Lung (tissue), 12 donors: Measurements from ENCODE around the gene SLC22A5. TPM values are rescaled to one million over a fixed set of nuclear protein-coding genes. Genes with fewer than 3 reads are reported as not detected.
A peak's percentile ranks its signal among the peaks of the same experiment; 100 is the strongest.

Source experiments
- ATAC-seq: fragments of 200-7000 bp; cut with Tn5 transposase; one replicate; pipeline ENCODE4 v1.9.1; 2020; ENCODE audit warnings: moderate number of reproducible peaks; ENCODE audit not compliant: insufficient read depth, low FRiP score
- DNase-seq, 3 donors: peaks; one replicate each; pipeline ENCODE4 v3.0.0-alpha.2; 2013 to 2017
- H3K27ac ChIP-seq, 2 donors: one replicate each; pipeline ENCODE4 v1.5.1; 2013; ENCODE audit warnings: mild to moderate bottlenecking in 2 of 2, moderate library complexity in 2 of 2, control low read depth in 1 of 2, inconsistent platforms in 1 of 2, low read depth in 1 of 2, low read length in 1 of 2
- H3K27me3 ChIP-seq, 3 donors: one replicate each; pipeline ENCODE4 v1.5.1; 2013; ENCODE audit warnings: low read length in 2 of 3; ENCODE audit not compliant: control insufficient read depth in 3 of 3, insufficient read depth in 3 of 3
- H3K36me3 ChIP-seq, 4 donors: one replicate each; pipeline ENCODE4 v1.5.1; 2013; ENCODE audit warnings: low read length in 4 of 4, mild to moderate bottlenecking in 1 of 4, moderate library complexity in 1 of 4; ENCODE audit not compliant: control insufficient read depth in 4 of 4, insufficient read depth in 4 of 4
- H3K4me1 ChIP-seq, 5 donors: one replicate each; pipeline ENCODE4 v1.5.1; 2013; ENCODE audit warnings: low read length in 5 of 5, mild to moderate bottlenecking in 2 of 5, moderate library complexity in 1 of 5; ENCODE audit not compliant: control insufficient read depth in 5 of 5, insufficient read depth in 5 of 5
- H3K4me3 ChIP-seq: one replicate; pipeline ENCODE4 v1.5.1; 2013; ENCODE audit warnings: mild to moderate bottlenecking, control low read depth, moderate library complexity
- H3K9ac ChIP-seq, 2 donors: one replicate each; pipeline ENCODE4 v1.5.1; 2013; ENCODE audit warnings: low read length in 2 of 2, control low read depth in 1 of 2; ENCODE audit not compliant: insufficient read depth in 1 of 2
- H3K9me3 ChIP-seq, 4 donors: one replicate each; pipeline ENCODE4 v1.5.1; 2013; ENCODE audit warnings: low read length in 3 of 4, mild to moderate bottlenecking in 1 of 4, moderate library complexity in 1 of 4; ENCODE audit not compliant: control insufficient read depth in 4 of 4, insufficient read depth in 3 of 4
- WGBS, 2 donors: extraction: QIAGEN DNeasy Blood & Tissue Kit; methylation state at CpG; one replicate each; pipeline ENCODE4 v1.1.7; 2013; 5-methylcytosine and 5-hydroxymethylcytosine counted together
- polyA plus RNA-seq, 2 donors: library from polyadenylated mRNA; stranded (reverse); fragments of 200-250 nt; gene quantifications; one replicate each; pipeline ENCODE4 v1.2.1, GENCODE V29; 2013
- total RNA-seq, 2 donors: library from RNA; depleted of rRNA in 1 of 2; stranded (reverse); fragments of >200 nt in 1 of 2; gene quantifications; one replicate each; pipeline ENCODE4 v1.2.1, GENCODE V29; 2014 to 2021
- TF ChIP-seq, protein P1 (sequence below): IDR thresholded peaks from 2 replicates; pipeline ENCODE4 v1.5.1; 2012; ENCODE audit warnings: mild to moderate bottlenecking; ENCODE audit errors: control extremely low read depth, extremely low read depth
- donor health status: control.
- donor health status: control.
- donor health status: Bipolar disorder and iron deficiency.
- donor health status: healthy.
- donor health status: DM: yes; HTN: yes; CAD: no.

SLC22A5 gene
- total and polyA plus RNA-seq, 4 donors = 4.6 to 12.7 (median 7.9) TPM

DNA sequence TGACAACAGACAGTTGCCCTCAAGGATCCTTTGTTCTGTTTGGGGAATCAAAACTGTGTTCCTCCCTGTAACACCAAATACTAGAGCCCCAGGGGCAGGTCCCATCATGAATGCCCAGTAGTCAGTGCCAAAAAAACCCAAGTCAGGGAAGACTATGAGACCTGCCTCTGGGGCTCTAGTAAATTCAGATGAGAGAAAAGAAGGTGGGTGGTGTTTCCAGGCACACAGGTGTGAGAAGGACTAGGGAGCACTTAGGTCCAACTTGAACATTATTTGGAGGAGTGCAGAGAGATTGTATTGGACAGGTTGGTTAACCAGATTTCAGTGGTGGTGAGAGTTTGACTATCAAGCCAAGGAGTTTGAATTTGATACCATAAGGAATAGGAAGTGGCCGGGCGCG, 52.0 kb downstream of the SLC22A5 start:
- TF ChIP-seq, protein P1, sequence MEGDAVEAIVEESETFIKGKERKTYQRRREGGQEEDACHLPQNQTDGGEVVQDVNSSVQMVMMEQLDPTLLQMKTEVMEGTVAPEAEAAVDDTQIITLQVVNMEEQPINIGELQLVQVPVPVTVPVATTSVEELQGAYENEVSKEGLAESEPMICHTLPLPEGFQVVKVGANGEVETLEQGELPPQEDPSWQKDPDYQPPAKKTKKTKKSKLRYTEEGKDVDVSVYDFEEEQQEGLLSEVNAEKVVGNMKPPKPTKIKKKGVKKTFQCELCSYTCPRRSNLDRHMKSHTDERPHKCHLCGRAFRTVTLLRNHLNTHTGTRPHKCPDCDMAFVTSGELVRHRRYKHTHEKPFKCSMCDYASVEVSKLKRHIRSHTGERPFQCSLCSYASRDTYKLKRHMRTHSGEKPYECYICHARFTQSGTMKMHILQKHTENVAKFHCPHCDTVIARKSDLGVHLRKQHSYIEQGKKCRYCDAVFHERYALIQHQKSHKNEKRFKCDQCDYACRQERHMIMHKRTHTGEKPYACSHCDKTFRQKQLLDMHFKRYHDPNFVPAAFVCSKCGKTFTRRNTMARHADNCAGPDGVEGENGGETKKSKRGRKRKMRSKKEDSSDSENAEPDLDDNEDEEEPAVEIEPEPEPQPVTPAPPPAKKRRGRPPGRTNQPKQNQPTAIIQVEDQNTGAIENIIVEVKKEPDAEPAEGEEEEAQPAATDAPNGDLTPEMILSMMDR = no peak
- H3K27me3 ChIP-seq = no peaks in the 10 kb centered on the region
- H3K27ac ChIP-seq = peak overlapping the region; percentile 70 to 78
- no peaks in the 10 kb centered on the region for H3K9me3 ChIP-seq
- no peak overlapping the region for H3K4me3 ChIP-seq
- DNase-seq = no peak
- H3K9ac ChIP-seq = peak overlapping the region in 1 of 2 donors; percentile 7
- ATAC-seq = no peak
- 65 to 86% methylated on average over 3 of the region's 3 CpGs for WGBS, 2 donors
- H3K36me3 ChIP-seq = peaks cover 0 to 10% (median 1%) of the 10 kb centered on the region in 4 donors
- peaks cover 5 to 37% (median 28%) of the 10 kb centered on the region in 5 donors for H3K4me1 ChIP-seq

DNA sequence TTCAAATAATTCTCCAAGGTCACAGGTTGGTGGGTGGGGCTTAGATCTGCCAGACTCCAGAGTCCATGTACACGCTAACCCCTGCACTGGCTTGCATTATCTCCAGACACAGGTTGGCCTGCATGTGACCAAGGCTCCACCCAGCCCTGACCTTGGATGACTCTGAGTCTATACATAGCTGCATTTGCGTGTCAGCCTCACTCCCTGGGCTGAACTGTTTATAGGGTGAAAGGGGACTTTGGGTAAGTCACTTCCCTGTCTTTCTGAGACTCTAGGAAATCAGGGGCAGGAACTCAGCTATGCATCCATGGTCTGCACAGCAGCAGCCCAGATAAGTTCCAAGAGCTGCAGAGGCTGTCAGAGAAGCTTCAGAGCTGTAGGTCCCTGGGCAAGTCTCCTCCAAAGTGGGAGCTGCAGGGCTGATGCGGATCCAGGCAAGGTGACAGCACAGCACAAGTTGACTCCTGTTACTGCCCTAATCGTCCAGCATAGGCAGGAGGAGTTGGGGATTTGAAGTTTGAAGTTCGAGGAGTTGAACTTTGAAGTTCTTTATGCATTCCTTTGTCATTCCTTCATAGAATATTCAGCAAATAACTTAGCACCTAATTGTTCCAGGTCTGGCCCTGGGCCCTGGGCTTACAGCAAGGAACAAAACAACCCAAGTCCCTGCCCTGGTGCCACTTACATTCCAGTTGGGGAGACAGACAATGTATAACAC, 53.4 kb downstream of the SLC22A5 start:
- H3K27me3 ChIP-seq = no peaks in the 10 kb centered on the region
- ATAC-seq (no peak), DNase-seq (no peak)
- peaks cover 0 to 10% (median 1%) of the 10 kb centered on the region in 4 donors for H3K36me3 ChIP-seq
- H3K9ac ChIP-seq = no peak overlapping the region
- TF ChIP-seq, protein P1 = no peak
- WGBS, 2 donors = 43 to 61% methylated on average over 5 of the region's 5 CpGs
- H3K4me1 ChIP-seq = peaks cover 10 to 43% (median 35%) of the 10 kb centered on the region in 5 donors
- peak overlapping the region; percentile 75 to 90 for H3K27ac ChIP-seq
- H3K4me3 ChIP-seq = no peak overlapping the region
- no peaks in the 10 kb centered on the region for H3K9me3 ChIP-seq

DNA sequence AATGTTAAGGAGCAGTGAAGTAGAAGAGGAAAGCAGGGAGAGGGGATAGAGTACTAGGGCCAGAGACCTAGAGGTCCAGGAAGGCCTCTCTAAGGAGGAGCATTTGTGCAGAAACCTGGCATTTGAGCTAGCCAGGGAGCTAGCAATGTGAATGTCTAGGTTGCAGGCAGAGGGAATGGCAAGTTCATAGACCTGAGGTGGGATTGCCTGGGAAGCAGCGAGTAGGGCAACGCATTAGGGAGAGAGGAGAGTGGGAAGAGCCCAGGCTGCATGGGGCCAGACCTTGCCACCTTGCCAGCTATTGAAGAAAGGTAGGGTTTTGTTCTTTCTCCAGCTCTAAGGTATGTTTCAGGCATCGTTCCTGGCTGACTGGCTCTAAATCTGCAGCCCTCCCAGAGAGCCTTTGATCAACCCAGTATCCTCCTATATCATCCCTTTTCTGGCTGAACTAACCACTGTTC, 54.0 kb downstream of the SLC22A5 start:
- Histone ChIP-seq H3K27ac (peak overlapping the region; percentile 75 to 90), H3K36me3 (peaks cover 0 to 10% (median 1%) of the 10 kb centered on the region in 4 donors), H3K27me3 (no peaks in the 10 kb centered on the region), H3K4me1 (peaks cover 16 to 41% (median 39%) of the 10 kb centered on the region in 5 donors), H3K9me3 (no peaks in the 10 kb centered on the region), H3K9ac (no peak overlapping the region), H3K4me3 (no peak overlapping the region)
- no peak for DNase-seq
- WGBS, 2 donors = 92 to 100% methylated on average over 3 of the region's 3 CpGs
- no peak for ATAC-seq
- TF ChIP-seq, protein P1 = no peak
